ENCODE measurements around the gene TBC1D16. TPM values are rescaled to one million over a fixed set of nuclear protein-coding genes. Genes with fewer than 3 reads are reported as not detected.
"Not testable (repeated sequence)": the region's sequence is repeated elsewhere in the genome, so short reads cannot be mapped to it uniquely, and the experiment has no call there.

The TBC1D16 gene
- total RNA-seq, 2 donors from 2014 or later, result 15.8 to 32.8 TPM

- H3K27me3 Mint-ChIP-seq (ENCODE audit: low read depth), result peaks cover 33% of the 10 kb centered on the region
- H3K4me3 Mint-ChIP-seq, result no peak overlapping the region
- H3K27ac Mint-ChIP-seq, result no peak overlapping the region
- H3K4me1 Mint-ChIP-seq (ENCODE audit: low read depth), result no peaks in the 10 kb centered on the region
- no peaks in the 10 kb centered on the region for H3K9me3 Mint-ChIP-seq
- no peak for ATAC-seq (replicated peaks in 1 of 2)
- H3K36me3 Mint-ChIP-seq (ENCODE audit: insufficient read depth in 2 of 2), result no peaks in the 10 kb centered on the region
- no peak for DNase-seq
Observed at GRCh38 chr17:79899584-79899983, 136.1 kb downstream of the TBC1D16 start.

- DNase-seq, result no peak
- Mint-ChIP-seq H3K27ac (no peak overlapping the region), H3K4me3 (no peak overlapping the region), H3K27me3 (ENCODE audit: low read depth) (peaks cover 26% of the 10 kb centered on the region), H3K9me3 (no peaks in the 10 kb centered on the region), H3K36me3 (ENCODE audit: insufficient read depth in 2 of 2) (no peaks in the 10 kb centered on the region), H3K4me1 (ENCODE audit: low read depth) (no peaks in the 10 kb centered on the region)
- no peak for ATAC-seq (replicated peaks in 1 of 2)
Observed at GRCh38 chr17:79897243-79898063, 138.2 kb downstream of the TBC1D16 start.

- ATAC-seq (replicated peaks in 1 of 2); H3K27ac Mint-ChIP-seq; H3K36me3 Mint-ChIP-seq (ENCODE audit: insufficient read depth in 2 of 2); H3K4me1 Mint-ChIP-seq (ENCODE audit: low read depth); H3K9me3 Mint-ChIP-seq; DNase-seq; H3K4me3 Mint-ChIP-seq: not testable (repeated sequence)
- peaks cover 32% of the 10 kb centered on the region for H3K27me3 Mint-ChIP-seq (ENCODE audit: low read depth)
Observed at GRCh38 chr17:79893457-79893856, 142.2 kb downstream of the TBC1D16 start.

DNA sequence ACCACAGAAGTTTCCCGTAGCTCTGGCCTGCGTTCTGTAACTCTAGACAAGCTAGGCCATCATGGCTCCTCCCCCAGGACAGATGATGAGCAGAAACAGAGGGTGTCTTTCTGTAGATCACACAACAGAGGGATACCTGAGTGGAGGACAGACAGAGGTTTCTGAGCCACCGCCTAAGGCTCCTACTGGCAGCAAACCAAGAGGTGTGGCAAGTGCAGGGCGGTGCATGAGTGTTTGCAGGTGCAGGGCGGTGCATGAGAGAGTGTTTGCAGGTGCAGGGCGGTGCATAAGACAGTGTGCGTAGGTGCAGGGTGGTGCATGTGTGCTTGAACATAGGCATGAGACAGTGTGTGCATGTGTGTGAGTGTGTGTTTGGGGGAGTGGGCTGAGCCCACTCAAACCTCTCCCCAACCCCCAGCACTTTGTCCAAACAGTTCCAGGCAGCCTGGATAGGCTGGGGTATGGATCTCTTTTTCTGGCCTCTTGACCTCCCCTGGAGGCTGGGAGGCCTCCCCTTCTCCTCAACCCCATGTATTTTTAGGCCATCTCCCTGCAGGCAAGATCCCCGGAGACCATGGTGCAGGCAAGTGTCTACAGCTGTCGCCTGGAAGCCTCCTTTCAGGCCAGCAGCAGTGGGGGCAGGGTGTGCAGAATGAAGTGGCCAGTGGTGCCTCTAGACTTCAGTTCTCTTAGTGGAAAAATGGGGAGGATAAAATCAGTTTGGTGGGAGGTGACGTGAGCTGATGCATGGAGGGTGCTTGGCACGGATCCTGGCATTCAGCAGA, 143.0 kb downstream of the TBC1D16 start:
- ATAC-seq (replicated peaks in 1 of 2) (no peak), DNase-seq (no peak)
- H3K27ac Mint-ChIP-seq, result no peak overlapping the region
- no peaks in the 10 kb centered on the region for H3K4me1 Mint-ChIP-seq (ENCODE audit: low read depth)
- H3K27me3 Mint-ChIP-seq (ENCODE audit: low read depth), result peaks cover 35% of the 10 kb centered on the region
- no peaks in the 10 kb centered on the region for H3K9me3 Mint-ChIP-seq
- H3K4me3 Mint-ChIP-seq, result no peak overlapping the region
- no peaks in the 10 kb centered on the region for H3K36me3 Mint-ChIP-seq (ENCODE audit: insufficient read depth in 2 of 2)

GRCh38 chr17:79891113-79891730, 144.4 kb downstream of the TBC1D16 start:
- Mint-ChIP-seq H3K9me3 (no peaks in the 10 kb centered on the region), H3K4me1 (ENCODE audit: low read depth) (no peaks in the 10 kb centered on the region), H3K4me3 (no peak overlapping the region), H3K27me3 (ENCODE audit: low read depth) (peaks cover 34% of the 10 kb centered on the region), H3K36me3 (ENCODE audit: insufficient read depth in 2 of 2) (no peaks in the 10 kb centered on the region), H3K27ac (no peak overlapping the region)
- ATAC-seq (replicated peaks in 1 of 2) (no peak), DNase-seq (no peak)

DNA sequence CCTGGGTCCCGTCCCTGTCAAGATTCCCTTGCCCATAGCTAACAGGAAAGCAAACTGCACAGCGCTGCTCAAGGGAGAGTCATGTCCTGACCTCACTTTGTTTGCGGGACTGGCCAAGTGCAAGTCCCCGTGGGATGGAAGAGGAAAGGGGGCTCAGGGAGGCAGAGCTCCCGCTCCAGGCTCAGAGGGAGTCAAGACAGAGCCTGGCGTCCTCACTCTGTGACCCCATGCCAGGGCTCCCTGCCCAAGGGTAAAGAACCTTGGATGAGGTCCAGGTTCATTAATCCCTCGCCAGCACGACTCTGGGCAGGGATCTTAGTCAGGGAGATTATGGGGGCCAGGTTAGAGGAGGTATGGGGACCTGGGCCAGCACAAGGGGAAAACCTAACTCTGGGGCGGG, 145.0 kb downstream of the TBC1D16 start:
- ATAC-seq (replicated peaks in 1 of 2), result no peak
- no peak overlapping the region for H3K4me3 Mint-ChIP-seq
- no peak for DNase-seq
- H3K36me3 Mint-ChIP-seq (ENCODE audit: insufficient read depth in 2 of 2), result no peaks in the 10 kb centered on the region
- no peak overlapping the region for H3K27ac Mint-ChIP-seq
- H3K4me1 Mint-ChIP-seq (ENCODE audit: low read depth), result no peaks in the 10 kb centered on the region
- H3K27me3 Mint-ChIP-seq (ENCODE audit: low read depth), result peaks cover 34% of the 10 kb centered on the region
- no peaks in the 10 kb centered on the region for H3K9me3 Mint-ChIP-seq

GRCh38 chr17:79888811-79889634, 146.6 kb downstream of the TBC1D16 start:
- DNase-seq (no peak), ATAC-seq (replicated peaks in 1 of 2) (no peak)
- Mint-ChIP-seq H3K4me3 (no peak overlapping the region), H3K36me3 (ENCODE audit: insufficient read depth in 2 of 2) (no peaks in the 10 kb centered on the region), H3K27me3 (ENCODE audit: low read depth) (peaks cover 36% of the 10 kb centered on the region), H3K9me3 (no peaks in the 10 kb centered on the region), H3K27ac (no peak overlapping the region), H3K4me1 (ENCODE audit: low read depth) (no peaks in the 10 kb centered on the region)

GRCh38 chr17:79888009-79888540, 147.6 kb downstream of the TBC1D16 start:
- DNase-seq (no peak), ATAC-seq (replicated peaks in 1 of 2) (no peak)
- H3K27ac Mint-ChIP-seq, result no peak overlapping the region
- H3K9me3 Mint-ChIP-seq, result no peaks in the 10 kb centered on the region
- no peaks in the 10 kb centered on the region for H3K36me3 Mint-ChIP-seq (ENCODE audit: insufficient read depth in 2 of 2)
- no peaks in the 10 kb centered on the region for H3K4me1 Mint-ChIP-seq (ENCODE audit: low read depth)
- H3K4me3 Mint-ChIP-seq, result no peak overlapping the region
- H3K27me3 Mint-ChIP-seq (ENCODE audit: low read depth), result peaks cover 44% of the 10 kb centered on the region

GRCh38 chr17:79887451-79887991, 148.2 kb downstream of the TBC1D16 start:
- DNase-seq (no peak), ATAC-seq (replicated peaks in 1 of 2) (no peak)
- peaks cover 47% of the 10 kb centered on the region for H3K27me3 Mint-ChIP-seq (ENCODE audit: low read depth)
- no peaks in the 10 kb centered on the region for H3K9me3 Mint-ChIP-seq
- no peak overlapping the region for H3K4me3 Mint-ChIP-seq
- H3K27ac Mint-ChIP-seq, result no peak overlapping the region
- H3K36me3 Mint-ChIP-seq (ENCODE audit: insufficient read depth in 2 of 2), result no peaks in the 10 kb centered on the region
- no peaks in the 10 kb centered on the region for H3K4me1 Mint-ChIP-seq (ENCODE audit: low read depth)

GRCh38 chr17:79883202-79883601, 152.5 kb downstream of the TBC1D16 start:
- no peaks in the 10 kb centered on the region for H3K4me1 Mint-ChIP-seq (ENCODE audit: low read depth)
- peaks cover 30% of the 10 kb centered on the region for H3K27me3 Mint-ChIP-seq (ENCODE audit: low read depth)
- H3K36me3 Mint-ChIP-seq (ENCODE audit: insufficient read depth in 2 of 2), result no peaks in the 10 kb centered on the region
- ATAC-seq (replicated peaks in 1 of 2) (no peak), DNase-seq (no peak)
- H3K9me3 Mint-ChIP-seq, result no peaks in the 10 kb centered on the region
- H3K27ac Mint-ChIP-seq, result no peak overlapping the region
- H3K4me3 Mint-ChIP-seq, result no peak overlapping the region

Data from activated T-cell treated with anti-CD3 and anti-CD28 coated beads, Interleukin-2, amount 50 U/mL, for 72 hours (primary cell).